ENCODE data around the gene EVX2. TPM values are rescaled to one million over a fixed set of nuclear protein-coding genes. Genes with fewer than 3 reads are reported as not detected.

The EVX2 gene
- polyA plus RNA-seq, 1 of the 3 experiments (the other 2 are of a cell fraction): not detected

- Histone ChIP-seq H3K4me1 (ENCODE audit: control insufficient read depth in 1 of 2, insufficient read depth in 2 of 2, low read depth in 1 of 2, low read length in 1 of 2) (peaks cover 0 to 24% of the 10 kb centered on the region in 2 experiments; a peak in 1 of 4 replicates), H3K27ac (ENCODE audit: low read depth in 2 of 2, low read length in 1 of 2) (peak overlapping the region in 1 of 2 experiments; percentile 87; a peak in 1 of 4 replicates), H3K9me3 (no peaks in the 10 kb centered on the region), H3K27me3 (ENCODE audit: insufficient read depth) (peaks cover 17% of the 10 kb centered on the region), H3K4me3 (ENCODE audit: low read depth in 2 of 2, low read length in 1 of 2) (peak overlapping the region in 1 of 2 experiments; percentile 78; a peak in 2 of 4 replicates), H2AFZ (ENCODE audit: low read depth) (no peak overlapping the region), H4K20me1 (ENCODE audit: insufficient read depth) (no peaks in the 10 kb centered on the region), H3K9me2 (no peaks in the 10 kb centered on the region), H3K79me2 (ENCODE audit: insufficient read depth) (no peaks in the 10 kb centered on the region), H3K9ac (no peak overlapping the region), H3K4me2 (peak overlapping the region; percentile 84; the same call in 1 of the 2 replicates), H3K36me3 (replicated peaks in 1 of 2; ENCODE audit: control insufficient read depth in 1 of 2, insufficient read depth in 2 of 2, low read length in 1 of 2) (no peaks in the 10 kb centered on the region), H3F3A (replicated peaks; ENCODE audit: insufficient read depth) (no peaks in the 10 kb centered on the region)
- WGBS (ENCODE audit: low lambda C conversion rate): 96% methylated on average over 16 of the region's 53 CpGs
- ChIA-PET CTCF (interaction anchor here (0.8 to 26.1 kb wide), 19 partner anchors 8 to 1042 kb away, joined by 3 to 1047 read pairs (median 6); partner anchors contain the start of genes HOXD10, HOXD11, HOXD13 and HOXD8), POLR2A (interaction anchor here (0.6 to 4.1 kb wide), 11 partner anchors 8 to 722 kb away, joined by 3 to 27 read pairs (median 3); no protein-coding TSS in a partner anchor)
- TF ChIP-seq NRF1 (IDR thresholded peaks at IDR 0.05; ENCODE audit: low read depth, low read length) (no peak), CTCF (IDR thresholded peaks at IDR 0.05) (no peak), TAF1 (IDR thresholded peaks at IDR 0.05; ENCODE audit: borderline replicate concordance, low read depth, low read length) (no peak), RFX5 (IDR thresholded peaks at IDR 0.05; ENCODE audit: low read length) (no peak), PBX3 (IDR thresholded peaks at IDR 0.05) (no peak), TEAD4 (IDR thresholded peaks at IDR 0.05; ENCODE audit: borderline replicate concordance, insufficient read depth) (no peak), USF1 (IDR thresholded peaks at IDR 0.05; ENCODE audit: borderline replicate concordance, low read depth) (no peak), ELF1 (IDR thresholded peaks at IDR 0.05) (no peak), MXI1 (IDR thresholded peaks at IDR 0.05; ENCODE audit: low read depth, low read length) (no peak), SIN3A (IDR thresholded peaks at IDR 0.05; ENCODE audit: borderline replicate concordance, low read depth, low read length) (no peak), MAX (IDR thresholded peaks at IDR 0.05; ENCODE audit: low read depth) (no peak)
- peak; percentile 66 for DNase-seq
These were observed 37.7 kb upstream of the EVX2 start for GRCh38 chr2:176121190-176122051.
